ENCODE results near the gene KRTAP10-1. TPM values are rescaled to one million over a fixed set of nuclear protein-coding genes. Genes with fewer than 3 reads are reported as not detected.

Gene KRTAP10-1
- total RNA-seq, 1 donor from 2014 or later: not detected

DNA sequence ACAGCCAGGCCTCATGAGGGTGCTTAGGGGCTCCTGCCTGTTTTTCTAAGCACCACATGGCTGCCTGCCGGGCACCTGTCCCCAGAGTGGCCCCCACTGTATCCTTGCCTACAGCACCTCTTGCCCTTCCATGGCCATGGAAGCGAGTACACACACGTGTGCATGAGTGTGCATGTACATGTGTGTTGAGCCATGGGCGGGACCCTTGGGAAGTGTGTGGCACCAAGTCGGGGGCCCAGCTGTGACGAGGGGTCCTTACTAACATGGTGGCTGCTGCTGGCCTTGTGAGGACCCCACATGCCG lies 25.8 kb downstream of the KRTAP10-1 start:
- no peaks in the 10 kb centered on the region for H3K27me3 ChIP-seq
- Mint-ChIP-seq H3K4me1 (no peaks in the 10 kb centered on the region), H3K36me3 (no peaks in the 10 kb centered on the region)

DNA sequence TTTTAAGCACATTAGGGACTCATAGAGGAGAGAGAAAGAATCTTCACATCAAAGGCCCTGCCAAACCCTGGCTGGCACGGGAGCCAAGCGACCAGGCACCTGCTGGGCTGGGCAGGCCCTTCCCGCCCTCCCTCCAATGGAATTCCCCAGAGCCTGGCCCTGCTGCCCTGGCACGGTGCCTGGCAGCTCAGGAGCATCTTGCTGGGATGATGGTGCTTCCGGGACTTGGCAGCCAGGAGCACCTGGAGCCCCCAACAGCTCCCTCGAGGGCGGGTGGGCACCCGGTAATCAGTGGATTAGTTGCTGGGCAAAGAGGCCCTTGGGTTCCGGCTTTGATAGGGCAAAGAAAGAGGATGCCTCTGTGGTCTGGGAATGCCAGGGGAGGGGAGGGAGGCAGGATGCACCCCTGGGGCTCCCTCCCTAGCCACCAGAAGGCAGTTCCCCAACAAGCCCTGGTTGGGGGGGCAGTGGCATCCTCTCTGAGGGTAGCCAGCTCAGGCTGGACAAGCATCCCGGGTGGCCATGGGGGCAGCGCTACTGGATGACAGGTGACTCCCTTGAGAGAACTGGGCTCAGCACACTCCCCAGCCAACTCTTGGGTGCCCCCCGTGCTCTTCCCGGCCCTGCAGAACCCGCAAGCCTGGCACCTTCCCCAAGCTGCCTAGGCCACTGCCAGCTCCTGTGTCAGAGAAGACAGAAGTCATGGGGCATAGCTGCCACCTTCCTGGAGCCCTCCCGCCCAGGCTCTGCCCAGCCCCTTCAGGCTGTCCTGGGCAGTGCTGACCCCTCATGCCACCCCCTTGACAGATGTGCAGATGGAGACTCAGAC lies 26.4 kb downstream of the KRTAP10-1 start:
- Histone ChIP-seq H2AFZ (replicated peaks) (no peak overlapping the region), H3K36me3 (no peaks in the 10 kb centered on the region), H3K4me1 (no peaks in the 10 kb centered on the region), H3K9me3 (ENCODE audit: low read depth) (no peaks in the 10 kb centered on the region), H3F3A (ENCODE audit: low read depth) (no peaks in the 10 kb centered on the region), H4K20me1 (ENCODE audit: low read depth) (no peaks in the 10 kb centered on the region), H3K9ac (no peak overlapping the region), H3K4me2 (no peak overlapping the region), H3K27ac (no peak overlapping the region), H3K27me3 (no peaks in the 10 kb centered on the region), H3K79me2 (ENCODE audit: low read depth) (no peaks in the 10 kb centered on the region), H3K4me3 (no peak overlapping the region)
- Mint-ChIP-seq H3K9me3 (peaks cover 2% of the 10 kb centered on the region), H3K27me3 (ENCODE audit: insufficient read depth, low read depth) (peaks cover 10% of the 10 kb centered on the region), H3K36me3 (no peaks in the 10 kb centered on the region), H3K4me1 (no peaks in the 10 kb centered on the region), H3K27ac (no peak overlapping the region), H3K4me3 (no peak overlapping the region)
- no peak for DNase-seq (ENCODE audit: low spot score)
- TF ChIP-seq, protein P1, sequence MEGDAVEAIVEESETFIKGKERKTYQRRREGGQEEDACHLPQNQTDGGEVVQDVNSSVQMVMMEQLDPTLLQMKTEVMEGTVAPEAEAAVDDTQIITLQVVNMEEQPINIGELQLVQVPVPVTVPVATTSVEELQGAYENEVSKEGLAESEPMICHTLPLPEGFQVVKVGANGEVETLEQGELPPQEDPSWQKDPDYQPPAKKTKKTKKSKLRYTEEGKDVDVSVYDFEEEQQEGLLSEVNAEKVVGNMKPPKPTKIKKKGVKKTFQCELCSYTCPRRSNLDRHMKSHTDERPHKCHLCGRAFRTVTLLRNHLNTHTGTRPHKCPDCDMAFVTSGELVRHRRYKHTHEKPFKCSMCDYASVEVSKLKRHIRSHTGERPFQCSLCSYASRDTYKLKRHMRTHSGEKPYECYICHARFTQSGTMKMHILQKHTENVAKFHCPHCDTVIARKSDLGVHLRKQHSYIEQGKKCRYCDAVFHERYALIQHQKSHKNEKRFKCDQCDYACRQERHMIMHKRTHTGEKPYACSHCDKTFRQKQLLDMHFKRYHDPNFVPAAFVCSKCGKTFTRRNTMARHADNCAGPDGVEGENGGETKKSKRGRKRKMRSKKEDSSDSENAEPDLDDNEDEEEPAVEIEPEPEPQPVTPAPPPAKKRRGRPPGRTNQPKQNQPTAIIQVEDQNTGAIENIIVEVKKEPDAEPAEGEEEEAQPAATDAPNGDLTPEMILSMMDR (IDR thresholded peaks at IDR 0.05): no peak
- no peak for TF ChIP-seq EZH2 (IDR thresholded peaks at IDR 0.05)
- TF ChIP-seq EZH2phosphoT487 (IDR thresholded peaks at IDR 0.05): no peak

More for the DNA sequence above, 25.8 kb downstream of the KRTAP10-1 start:
- no peak overlapping the region for H3K4me3 ChIP-seq
- H3K27me3 Mint-ChIP-seq (ENCODE audit: insufficient read depth, low read depth): peaks cover 10% of the 10 kb centered on the region
- no peaks in the 10 kb centered on the region for H4K20me1 ChIP-seq (ENCODE audit: low read depth)
- H3F3A ChIP-seq (ENCODE audit: low read depth): no peaks in the 10 kb centered on the region
- H3K4me1 ChIP-seq: no peaks in the 10 kb centered on the region
- DNase-seq (ENCODE audit: low spot score): no peak
- no peaks in the 10 kb centered on the region for H3K9me3 ChIP-seq (ENCODE audit: low read depth)
- H2AFZ ChIP-seq (replicated peaks): no peak overlapping the region
- H3K27ac Mint-ChIP-seq: no peak overlapping the region
- no peak overlapping the region for H3K4me2 ChIP-seq
- H3K27ac ChIP-seq: no peak overlapping the region
- TF ChIP-seq, protein P1 (IDR thresholded peaks at IDR 0.05): no peak
- TF ChIP-seq EZH2phosphoT487 (IDR thresholded peaks at IDR 0.05) (no peak), EZH2 (IDR thresholded peaks at IDR 0.05) (no peak)
- H3K79me2 ChIP-seq (ENCODE audit: low read depth): no peaks in the 10 kb centered on the region
- H3K9me3 Mint-ChIP-seq: peaks cover 3% of the 10 kb centered on the region
- no peaks in the 10 kb centered on the region for H3K36me3 ChIP-seq
- H3K4me3 Mint-ChIP-seq: no peak overlapping the region
- H3K9ac ChIP-seq: no peak overlapping the region

DNA sequence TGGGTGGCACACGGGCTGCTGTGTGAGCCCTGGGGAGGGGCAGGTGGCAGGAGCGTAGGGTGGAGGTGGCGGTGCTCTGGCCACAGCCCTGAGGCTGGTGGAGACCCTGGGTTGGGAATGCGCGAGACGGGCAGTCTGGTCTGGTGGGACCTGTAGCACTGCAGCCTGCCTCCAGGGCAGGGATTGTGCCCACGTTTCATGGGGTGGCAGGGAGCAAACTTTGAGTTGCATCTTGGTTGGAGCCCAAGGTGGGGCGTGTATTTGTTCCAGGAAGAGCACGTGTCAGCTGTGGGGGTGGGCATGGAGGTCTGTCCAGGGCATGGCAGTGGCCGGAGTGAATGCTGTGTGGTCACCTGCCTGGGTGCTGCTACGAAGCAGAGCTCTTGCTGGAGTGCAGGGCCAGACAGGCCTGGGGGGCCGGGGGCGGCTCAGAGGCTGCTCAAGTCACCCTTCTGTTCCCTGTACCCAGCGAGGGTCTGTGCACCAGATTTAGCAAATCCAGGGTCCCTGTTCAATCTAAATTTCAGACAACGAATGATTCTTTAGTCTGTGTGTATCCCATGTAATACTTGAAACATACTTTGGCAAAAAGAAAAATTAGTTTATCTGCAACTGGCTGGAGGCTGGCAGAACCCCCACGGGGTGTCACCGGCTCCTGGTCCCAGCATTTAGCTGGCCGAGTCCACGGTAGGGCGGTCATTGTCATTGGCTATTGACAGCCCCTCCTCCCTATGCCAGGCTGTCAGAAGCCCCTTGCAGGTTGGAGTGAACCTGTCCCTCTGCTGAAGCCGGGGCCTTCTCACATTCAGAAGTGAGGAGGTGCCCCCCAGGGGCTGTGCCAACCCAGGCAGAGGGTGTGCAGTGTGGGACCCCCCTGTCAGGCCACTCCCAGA lies 27.3 kb downstream of the KRTAP10-1 start:
- Histone ChIP-seq H3K27me3 (no peaks in the 10 kb centered on the region), H3K27ac (no peak overlapping the region), H3K36me3 (no peaks in the 10 kb centered on the region), H4K20me1 (ENCODE audit: low read depth) (no peaks in the 10 kb centered on the region), H3K9me3 (ENCODE audit: low read depth) (no peaks in the 10 kb centered on the region), H2AFZ (replicated peaks) (no peak overlapping the region), H3K4me2 (no peak overlapping the region), H3F3A (ENCODE audit: low read depth) (no peaks in the 10 kb centered on the region), H3K9ac (no peak overlapping the region), H3K4me3 (no peak overlapping the region), H3K79me2 (ENCODE audit: low read depth) (no peaks in the 10 kb centered on the region), H3K4me1 (no peaks in the 10 kb centered on the region)
- Mint-ChIP-seq H3K36me3 (no peaks in the 10 kb centered on the region), H3K9me3 (peaks cover 1% of the 10 kb centered on the region), H3K27ac (no peak overlapping the region), H3K4me1 (no peaks in the 10 kb centered on the region), H3K27me3 (ENCODE audit: insufficient read depth, low read depth) (peaks cover 10% of the 10 kb centered on the region), H3K4me3 (no peak overlapping the region)
- DNase-seq (ENCODE audit: low spot score): no peak
- TF ChIP-seq, protein P1 (IDR thresholded peaks at IDR 0.05): no peak
- TF ChIP-seq EZH2phosphoT487 (IDR thresholded peaks at IDR 0.05): no peak
- TF ChIP-seq EZH2 (IDR thresholded peaks at IDR 0.05): no peak

Data from neural progenitor cell (in vitro differentiated cells).